ENCODE results near the gene UNC13D. TPM values are rescaled to one million over a fixed set of nuclear protein-coding genes. Genes with fewer than 3 reads are reported as not detected.

The UNC13D gene
- 100 to 1,000 TPM; 143 to 154 TPM for total RNA-seq
- 90.3 TPM for polyA plus RNA-seq

DNA sequence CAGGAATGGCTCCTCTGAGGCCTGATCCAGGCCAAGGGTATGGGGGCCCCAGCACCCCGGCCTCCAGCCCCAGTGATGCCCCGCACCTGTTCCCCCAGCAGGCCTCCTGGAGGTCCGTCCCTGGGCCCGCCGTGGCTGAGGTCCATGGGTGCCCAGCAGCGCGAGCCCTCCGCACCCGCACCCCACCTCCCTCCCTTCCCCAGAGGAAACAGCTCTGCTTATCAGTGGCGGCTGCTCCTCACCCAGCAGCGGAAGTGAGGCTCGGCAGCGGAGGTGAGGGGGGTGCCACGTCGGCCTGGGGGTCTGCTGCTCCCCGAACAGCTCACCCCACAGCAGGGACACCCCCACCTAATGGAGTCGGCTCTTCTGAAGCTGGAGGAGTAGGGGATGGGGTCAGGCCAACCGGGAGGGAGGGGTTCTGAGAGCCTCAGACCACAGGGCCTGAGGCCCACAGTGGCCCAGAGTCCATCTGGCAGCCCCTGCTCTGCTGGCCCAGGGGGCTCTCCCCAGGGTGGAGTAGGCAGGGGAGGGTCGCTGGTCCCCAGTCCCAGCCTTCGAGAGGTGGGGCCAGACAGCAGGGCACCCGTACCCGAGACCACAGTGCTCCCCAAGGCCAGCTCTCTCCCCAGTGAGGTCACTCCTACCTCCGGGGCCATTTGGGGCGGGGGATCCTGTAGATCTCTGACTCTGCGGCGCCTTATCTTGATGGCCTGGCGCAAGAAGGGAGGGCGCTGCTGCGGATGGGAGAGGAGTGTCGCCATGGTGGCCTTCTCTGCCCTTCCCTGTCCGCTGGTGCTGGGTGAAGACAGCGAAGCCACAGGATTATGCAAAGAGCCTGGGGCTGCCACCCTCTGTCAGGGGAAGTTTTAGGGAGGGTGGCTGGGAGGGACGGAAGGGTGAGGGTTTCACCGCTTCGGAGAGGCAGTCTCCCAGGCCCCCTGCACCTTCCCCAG lies at the start of gene UNC13D:
Gene UNC13D, minus strand, starts transcription at position 828 of the 953 bp plus-strand sequence. Its CDS starts 67 bp downstream, at position 761.
- no peaks in the 10 kb centered on the region for H3K27me3 ChIP-seq (ENCODE audit: insufficient read depth, low read length, poor library complexity, severe bottlenecking)
- no peaks in the 10 kb centered on the region for H3K9me3 Mint-ChIP-seq
- POLR2A ChIA-PET, result interaction anchor here (0.7 to 4.9 kb wide), 16 partner anchors 10 to 91 kb away, joined by 3 to 61 read pairs (median 6); partner anchors contain the start of genes TRIM65, UNK and WBP2
- peaks cover 16 to 39% (median 16%) of the 10 kb centered on the region in 3 donors for H3K4me1 Mint-ChIP-seq
- peak within 1 kb of the TSS; percentile 89 for H3K27ac ChIP-seq (ENCODE audit: low read depth, low read length)
- CTCF ChIA-PET, result interaction anchor here (0.6 to 5.6 kb wide), 14 partner anchors 10 to 96 kb away, joined by 3 to 38 read pairs (median 5); partner anchors contain the start of genes GALK1, TRIM65, UNK and WBP2
- no peaks in the 10 kb centered on the region for H3K27me3 Mint-ChIP-seq
- H3K4me3 Mint-ChIP-seq, result peak within 1 kb of the TSS; percentile 91 to 98 (median 93)
- H3K4me1 ChIP-seq (ENCODE audit: insufficient read depth, low read length), result peaks cover 35% of the 10 kb centered on the region
- H3K4me3 ChIP-seq (ENCODE audit: low read length), result peak within 1 kb of the TSS; percentile 91
- H3K36me3 ChIP-seq (ENCODE audit: insufficient read depth, low read length), result peaks cover 31% of the 10 kb centered on the region
- peak; percentile 55 to 84 (median 69) for DNase-seq
- peak within 1 kb of the TSS; percentile 94 to 97 (median 96) for H3K27ac Mint-ChIP-seq
- peaks cover 3 to 70% (median 6%) of the 10 kb centered on the region in 3 donors for H3K36me3 Mint-ChIP-seq
- H3K9me3 ChIP-seq (ENCODE audit: low read length), result no peaks in the 10 kb centered on the region

DNA sequence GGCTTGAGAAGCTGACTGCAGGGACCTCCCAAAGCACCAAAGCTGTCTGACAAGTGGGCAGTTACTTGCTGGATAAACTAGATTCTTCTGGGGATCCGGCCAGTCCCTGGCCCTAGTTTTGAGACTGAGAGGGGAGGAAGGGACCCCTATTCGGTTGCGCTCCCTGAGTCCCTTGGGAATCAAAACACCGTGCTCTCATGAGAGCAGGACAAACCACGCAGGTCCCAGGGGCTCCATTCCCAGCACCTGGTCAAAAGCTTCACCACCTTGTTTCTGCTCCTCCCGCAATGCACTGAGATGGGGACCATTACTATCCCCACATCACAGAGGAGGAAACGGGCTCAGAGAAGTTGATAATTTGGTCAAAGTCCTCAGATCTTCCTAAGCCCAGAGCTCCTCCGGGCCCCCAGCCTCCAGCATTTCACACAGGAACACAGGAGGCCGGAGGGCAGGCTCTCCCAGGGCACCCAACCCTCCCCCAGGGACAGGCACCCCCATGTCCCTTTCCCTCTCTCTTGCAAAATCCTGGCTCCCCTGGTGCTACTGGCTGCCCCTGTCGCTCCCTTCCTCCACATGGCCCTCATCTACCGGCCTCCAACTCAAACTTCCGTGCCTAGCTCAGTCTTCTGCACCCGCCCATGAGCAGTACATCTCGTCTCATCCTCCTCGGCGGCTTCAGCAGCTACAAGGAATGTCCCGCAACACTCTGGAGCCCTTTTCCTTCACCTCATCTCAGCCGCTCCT lies 49.3 kb upstream of the UNC13D start:
- Mint-ChIP-seq H3K27me3 (no peaks in the 10 kb centered on the region), H3K36me3 (peaks cover 0 to 40% (median 0%) of the 10 kb centered on the region in 3 donors), H3K9me3 (no peaks in the 10 kb centered on the region), H3K27ac (peak overlapping the region in 6 of 8 donors; percentile 30 to 82 (median 58)), H3K4me3 (peak overlapping the region in 4 of 7 donors; percentile 30 to 66 (median 64)), H3K4me1 (peaks cover 25 to 31% (median 26%) of the 10 kb centered on the region in 3 donors)
- no peak for DNase-seq
- Histone ChIP-seq H3K36me3 (ENCODE audit: insufficient read depth, low read length) (no peaks in the 10 kb centered on the region), H3K9me3 (ENCODE audit: low read length) (no peaks in the 10 kb centered on the region), H3K27me3 (ENCODE audit: insufficient read depth, low read length, poor library complexity, severe bottlenecking) (no peaks in the 10 kb centered on the region), H3K27ac (ENCODE audit: low read depth, low read length) (no peak overlapping the region), H3K4me1 (ENCODE audit: insufficient read depth, low read length) (peaks cover 18% of the 10 kb centered on the region), H3K4me3 (ENCODE audit: low read length) (no peak overlapping the region)
- POLR2A ChIA-PET, result interaction anchor here (1.0 kb wide), 1 partner anchor 11 kb away, joined by 3 read pairs; the partner anchor contains the start of gene MRPL38
- CTCF ChIA-PET, result interaction anchor here (1.0 kb wide), 3 partner anchors 15 to 140 kb away, joined by 3 read pairs; partner anchors contain the start of gene TRIM47

DNA sequence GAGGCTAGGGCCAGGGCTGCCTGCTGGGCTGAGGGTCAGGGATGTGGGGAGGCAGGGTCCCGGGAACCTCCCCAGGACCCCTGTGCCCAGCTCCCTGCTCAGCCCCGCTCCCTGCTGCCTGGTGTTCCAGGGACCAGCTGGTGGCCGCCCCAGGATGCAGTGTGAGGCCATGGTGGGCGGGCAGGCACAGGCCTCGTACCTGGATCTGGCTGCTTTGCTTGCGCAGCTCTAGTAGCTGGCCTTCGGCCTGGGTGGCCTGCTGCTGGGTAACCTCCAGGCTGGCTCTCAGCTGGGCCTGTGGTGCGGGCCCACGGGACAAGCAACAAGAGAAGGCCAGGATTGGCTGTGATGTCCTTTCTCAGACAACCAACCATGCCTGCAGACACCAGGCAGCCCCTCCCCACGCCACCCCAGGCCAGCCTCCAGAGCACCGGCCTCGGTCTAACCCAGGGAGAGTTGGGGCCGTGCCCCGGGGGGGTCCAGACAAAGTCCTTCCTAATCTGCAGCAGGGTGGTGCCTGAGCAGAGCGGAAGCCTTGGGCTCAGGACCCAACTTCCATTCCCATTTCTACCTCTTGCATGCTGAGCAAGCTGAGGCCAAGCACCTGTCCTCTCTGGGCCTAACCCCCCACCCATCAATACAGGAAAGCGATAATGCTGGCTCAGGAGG lies 48.5 kb upstream of the UNC13D start:
- H3K9me3 Mint-ChIP-seq, result no peaks in the 10 kb centered on the region
- H3K27me3 ChIP-seq (ENCODE audit: insufficient read depth, low read length, poor library complexity, severe bottlenecking), result no peaks in the 10 kb centered on the region
- H3K27ac Mint-ChIP-seq, result peak overlapping the region in 1 of 8 donors; percentile 36
- peaks cover 23 to 30% (median 24%) of the 10 kb centered on the region in 3 donors for H3K4me1 Mint-ChIP-seq
- H3K9me3 ChIP-seq (ENCODE audit: low read length), result no peaks in the 10 kb centered on the region
- ChIA-PET POLR2A (no interaction called here), CTCF (interaction anchor here (1.0 kb wide), 2 partner anchors 17 to 139 kb away, joined by 3 read pairs; no protein-coding TSS in a partner anchor)
- no peak overlapping the region for H3K27ac ChIP-seq (ENCODE audit: low read depth, low read length)
- DNase-seq, result no peak
- H3K4me3 ChIP-seq (ENCODE audit: low read length), result no peak overlapping the region
- no peaks in the 10 kb centered on the region for H3K36me3 ChIP-seq (ENCODE audit: insufficient read depth, low read length)
- H3K36me3 Mint-ChIP-seq, result peaks cover 0 to 34% (median 0%) of the 10 kb centered on the region in 3 donors
- no peaks in the 10 kb centered on the region for H3K27me3 Mint-ChIP-seq
- peaks cover 18% of the 10 kb centered on the region for H3K4me1 ChIP-seq (ENCODE audit: insufficient read depth, low read length)
- H3K4me3 Mint-ChIP-seq, result peak overlapping the region in 1 of 7 donors; percentile 36

DNA sequence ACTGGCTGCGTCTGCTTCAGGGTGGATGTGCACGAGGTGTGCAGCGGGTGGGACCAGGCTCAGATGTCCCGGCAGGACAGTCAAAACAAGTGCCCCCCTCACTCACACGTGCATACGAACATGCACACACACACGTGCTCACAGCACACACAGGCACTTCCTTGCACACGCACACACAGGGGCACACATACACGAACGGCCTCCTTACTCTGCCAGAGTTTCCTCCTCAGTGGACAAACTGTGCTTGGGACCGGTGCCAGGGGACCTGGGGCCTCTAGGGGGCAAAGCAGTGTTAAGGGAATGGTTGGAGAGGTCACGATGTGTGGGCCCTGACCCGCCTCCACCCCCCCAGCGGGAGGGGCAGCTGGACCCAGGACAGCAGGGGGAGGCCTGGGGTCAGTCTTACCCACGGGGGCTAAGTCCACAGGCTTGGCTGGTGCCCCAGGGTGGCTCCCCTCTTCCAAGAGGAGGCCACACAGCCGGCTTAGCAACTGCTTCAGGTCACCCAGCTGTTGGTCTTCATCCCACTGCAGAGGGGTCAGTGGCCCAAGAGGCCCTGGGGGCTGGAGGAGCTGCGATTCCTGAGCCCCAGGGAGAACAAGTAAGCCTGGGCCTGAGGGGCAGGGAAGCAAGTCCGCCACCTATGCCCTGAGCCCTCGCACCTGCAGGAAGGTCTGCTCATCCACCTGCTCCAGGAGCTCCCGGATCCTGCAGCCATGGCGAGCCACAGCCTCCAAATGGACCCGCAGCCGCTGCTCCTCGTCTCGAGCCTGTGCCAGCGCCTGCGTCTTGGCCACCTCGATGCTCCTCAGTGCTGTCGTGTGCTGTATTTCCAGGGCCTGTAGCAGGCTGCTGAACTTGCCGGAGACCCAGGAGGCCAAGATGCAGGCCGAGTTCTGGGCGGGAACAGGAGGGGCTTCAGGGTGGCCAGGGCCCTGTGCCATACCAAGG lies 47.7 kb upstream of the UNC13D start:
- no peak for DNase-seq
- H3K27me3 ChIP-seq (ENCODE audit: insufficient read depth, low read length, poor library complexity, severe bottlenecking), result no peaks in the 10 kb centered on the region
- H3K4me3 Mint-ChIP-seq, result peak overlapping the region in 1 of 7 donors; percentile 13
- H3K4me1 Mint-ChIP-seq, result peaks cover 19 to 23% (median 19%) of the 10 kb centered on the region in 3 donors
- H3K9me3 Mint-ChIP-seq, result no peaks in the 10 kb centered on the region
- CTCF ChIA-PET, result interaction anchor here (0.7 kb wide), 1 partner anchor 144 kb away, joined by 3 read pairs; no protein-coding TSS in a partner anchor
- no peak overlapping the region for H3K4me3 ChIP-seq (ENCODE audit: low read length)
- no peaks in the 10 kb centered on the region for H3K27me3 Mint-ChIP-seq
- peaks cover 18% of the 10 kb centered on the region for H3K4me1 ChIP-seq (ENCODE audit: insufficient read depth, low read length)
- no peaks in the 10 kb centered on the region for H3K9me3 ChIP-seq (ENCODE audit: low read length)
- POLR2A ChIA-PET, result interaction anchor here (0.5 kb wide), 1 partner anchor 12 kb away, joined by 3 read pairs; no protein-coding TSS in a partner anchor
- H3K36me3 Mint-ChIP-seq, result peaks cover 0 to 29% (median 0%) of the 10 kb centered on the region in 3 donors
- no peak overlapping the region for H3K27ac ChIP-seq (ENCODE audit: low read depth, low read length)
- no peaks in the 10 kb centered on the region for H3K36me3 ChIP-seq (ENCODE audit: insufficient read depth, low read length)
- no peak overlapping the region for H3K27ac Mint-ChIP-seq

DNA sequence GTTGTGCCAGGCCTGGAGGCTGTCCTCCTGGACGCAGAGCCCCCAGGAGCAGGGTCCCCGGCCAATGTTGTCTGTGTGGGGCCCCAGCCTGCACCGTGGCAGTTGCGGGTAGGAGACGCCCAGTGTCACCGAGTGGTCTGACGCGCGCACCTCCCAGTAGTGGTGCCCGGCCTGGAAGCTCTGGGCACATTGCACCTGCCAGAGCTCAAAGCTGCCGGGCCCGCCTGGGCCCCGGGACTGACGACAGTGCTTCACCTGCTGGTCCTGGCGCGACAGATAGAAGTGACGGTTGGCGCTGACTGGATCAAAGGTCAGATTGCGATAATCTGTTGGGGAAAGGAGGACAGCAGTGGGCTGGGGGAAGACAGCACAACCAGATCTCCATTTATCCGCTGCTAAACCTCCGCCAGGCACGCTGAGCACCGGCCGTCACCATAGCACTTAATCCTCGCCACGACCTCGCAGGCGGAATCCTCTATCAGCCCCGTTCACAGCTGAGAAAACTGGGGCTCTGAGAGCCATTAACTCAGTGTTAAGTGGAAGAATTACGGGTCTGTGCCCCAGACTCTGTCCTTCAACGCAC lies 46.9 kb upstream of the UNC13D start:
- POLR2A ChIA-PET, result interaction anchor here (0.5 kb wide), 1 partner anchor 11 kb away, joined by 3 read pairs; no protein-coding TSS in a partner anchor
- no peak overlapping the region for H3K27ac ChIP-seq (ENCODE audit: low read depth, low read length)
- CTCF ChIA-PET, result interaction anchor here (0.7 to 1.3 kb wide), 2 partner anchors 19 to 143 kb away, joined by 3 read pairs; no protein-coding TSS in a partner anchor
- Mint-ChIP-seq H3K27me3 (no peaks in the 10 kb centered on the region), H3K27ac (no peak overlapping the region), H3K4me3 (no peak overlapping the region), H3K4me1 (peaks cover 19 to 23% (median 19%) of the 10 kb centered on the region in 3 donors), H3K9me3 (no peaks in the 10 kb centered on the region), H3K36me3 (peaks cover 0 to 29% (median 0%) of the 10 kb centered on the region in 3 donors)
- H3K9me3 ChIP-seq (ENCODE audit: low read length), result no peaks in the 10 kb centered on the region
- DNase-seq, result no peak
- no peaks in the 10 kb centered on the region for H3K27me3 ChIP-seq (ENCODE audit: insufficient read depth, low read length, poor library complexity, severe bottlenecking)
- H3K36me3 ChIP-seq (ENCODE audit: insufficient read depth, low read length), result no peaks in the 10 kb centered on the region
- H3K4me3 ChIP-seq (ENCODE audit: low read length), result no peak overlapping the region
- H3K4me1 ChIP-seq (ENCODE audit: insufficient read depth, low read length), result peaks cover 18% of the 10 kb centered on the region

DNA sequence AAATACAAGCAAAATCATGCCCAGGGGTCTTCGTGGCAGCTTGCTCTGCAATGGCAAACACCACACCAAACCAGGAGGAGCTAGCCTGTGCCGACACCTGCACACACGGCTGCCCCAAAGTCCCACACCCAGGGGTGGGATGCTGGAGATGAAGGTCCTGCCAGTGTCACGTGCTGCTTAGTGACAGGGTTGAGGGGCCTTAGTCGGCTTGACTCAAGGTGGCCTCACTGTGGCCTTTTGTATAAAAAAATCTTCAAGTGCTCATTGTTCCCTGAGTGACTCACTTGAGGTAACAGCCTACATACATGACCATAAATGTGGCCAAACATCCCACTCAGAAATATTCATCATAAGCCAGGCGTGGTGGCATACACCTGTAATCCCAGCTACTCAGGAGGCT lies 45.2 kb upstream of the UNC13D start:
- Histone ChIP-seq H3K27ac (ENCODE audit: low read depth, low read length) (no peak overlapping the region), H3K36me3 (ENCODE audit: insufficient read depth, low read length) (no peaks in the 10 kb centered on the region), H3K4me3 (ENCODE audit: low read length) (no peak overlapping the region), H3K27me3 (ENCODE audit: insufficient read depth, low read length, poor library complexity, severe bottlenecking) (no peaks in the 10 kb centered on the region), H3K4me1 (ENCODE audit: insufficient read depth, low read length) (peaks cover 3% of the 10 kb centered on the region), H3K9me3 (ENCODE audit: low read length) (no peaks in the 10 kb centered on the region)
- POLR2A ChIA-PET, result no interaction called here
- peaks cover 8 to 10% (median 8%) of the 10 kb centered on the region in 3 donors for H3K4me1 Mint-ChIP-seq
- peaks cover 0 to 27% (median 0%) of the 10 kb centered on the region in 3 donors for H3K36me3 Mint-ChIP-seq
- peak overlapping the region in 1 of 8 donors; percentile 33 for H3K27ac Mint-ChIP-seq
- H3K27me3 Mint-ChIP-seq, result no peaks in the 10 kb centered on the region
- CTCF ChIA-PET, result interaction anchor here (1.0 to 1.6 kb wide), 4 partner anchors 10 to 18 kb away, joined by 3 to 4 read pairs (median 3); no protein-coding TSS in a partner anchor
- no peak overlapping the region for H3K4me3 Mint-ChIP-seq
- no peaks in the 10 kb centered on the region for H3K9me3 Mint-ChIP-seq
- no peak for DNase-seq

All from CD8-positive, alpha-beta memory T cell (primary cell).